Hematopoietic multipotent progenitor cell (in vitro differentiated cells): Measurements from ENCODE around the gene CAPN11. TPM values are rescaled to one million over a fixed set of nuclear protein-coding genes. Genes with fewer than 3 reads are reported as not detected.

Experiments used
- DNase-seq, 3 donors: peaks; one replicate each; pipeline ENCODE4 v3.0.0-alpha.2; 2011 to 2015; ENCODE audit warnings: low read depth in 2 of 3, low spot score in 2 of 3
- total RNA-seq: library from RNA; depleted of rRNA; stranded (reverse); fragments of >200 nt; gene quantifications from one replicate; pipeline ENCODE4 v1.2.3, GENCODE V29; 2012

The CAPN11 gene
- total RNA-seq, result 7.3 TPM

- DNase-seq, result no peak
Measured at GRCh38 chr6:44158770-44159228, at the start of gene CAPN11. TSS of gene CAPN11 (plus strand) at chr6:44158820. CDS start at chr6:44158849, 29 bp downstream.

- DNase-seq, result no peak
Measured at GRCh38 chr6:44109212-44109611, 49.4 kb upstream of the CAPN11 start.

DNA sequence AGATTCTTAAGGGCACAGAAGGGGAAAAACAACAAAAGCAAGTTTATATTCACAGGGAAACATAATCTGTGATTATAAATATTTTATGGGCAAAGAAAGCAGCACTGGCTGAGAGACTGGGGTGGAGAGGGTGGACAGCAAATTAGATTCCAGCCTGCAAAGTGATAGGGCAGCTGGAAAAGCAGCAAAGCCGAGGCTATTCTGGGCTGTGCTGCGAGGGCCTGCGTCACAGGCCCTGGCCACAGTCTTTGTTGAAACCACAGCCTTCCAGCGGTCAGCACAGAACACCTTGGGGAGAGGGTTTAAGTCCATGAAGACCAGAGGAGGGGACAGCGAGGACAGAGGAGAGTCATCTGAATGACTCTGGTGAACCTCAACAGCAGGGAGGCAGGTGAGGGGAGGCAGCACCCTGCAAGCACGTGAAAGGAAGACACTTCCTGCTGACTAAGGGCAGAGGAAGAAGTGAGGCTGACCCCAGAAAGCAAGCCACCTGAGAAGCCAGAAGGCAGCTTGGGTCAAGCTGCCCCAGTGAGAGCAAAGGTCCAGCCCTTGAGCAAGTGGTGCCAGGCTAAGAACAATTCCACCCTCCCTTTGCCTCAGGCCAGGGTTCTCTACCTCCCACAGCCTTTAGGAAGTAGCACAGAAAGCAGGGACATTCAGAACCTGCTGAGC lies 48.5 kb upstream of the CAPN11 start:
- no peak for DNase-seq

DNA sequence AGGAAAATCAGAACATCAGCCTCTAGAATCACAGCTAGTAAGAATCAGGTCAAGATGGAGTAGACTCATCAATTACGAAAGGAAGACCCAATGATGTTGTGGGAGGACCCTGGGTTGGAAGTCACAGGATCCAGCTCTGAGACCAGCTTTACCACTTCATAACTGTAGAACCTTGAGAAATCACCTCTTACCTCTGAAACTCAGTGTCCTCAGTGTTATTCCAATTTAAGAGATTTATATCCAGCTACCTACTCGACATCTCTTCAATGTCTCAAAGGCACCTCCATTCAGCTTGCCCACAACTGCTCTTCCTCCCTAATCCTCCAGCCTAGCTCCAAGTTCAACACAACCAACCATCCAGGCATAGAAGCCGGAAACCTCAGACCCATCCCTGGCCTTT lies 47.7 kb upstream of the CAPN11 start:
- no peak for DNase-seq

- DNase-seq, result no peak
Measured at GRCh38 chr6:44111434-44112417, 46.9 kb upstream of the CAPN11 start.

GRCh38 chr6:44113414-44113813 lies 45.2 kb upstream of the CAPN11 start:
- no peak for DNase-seq

DNA sequence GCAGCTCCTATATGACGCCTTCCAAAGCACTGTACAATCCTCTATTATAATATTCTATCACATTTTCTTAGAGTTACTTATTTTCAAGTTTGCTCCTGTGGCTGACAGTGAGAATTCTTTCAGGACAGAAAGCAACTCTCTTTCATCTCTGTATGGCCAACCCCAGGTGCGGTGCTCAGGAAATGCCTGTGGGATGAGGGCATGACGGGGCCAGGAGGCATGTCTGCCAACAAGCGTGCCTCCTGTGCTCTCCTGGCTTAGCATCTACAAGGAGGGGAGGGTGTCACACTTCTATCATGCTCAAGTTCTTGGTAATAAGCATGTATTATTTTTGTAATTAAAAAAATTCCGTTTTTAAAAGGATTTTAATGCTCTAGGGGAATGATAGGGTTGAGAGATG lies 42.8 kb upstream of the CAPN11 start:
- DNase-seq, result no peak

DNA sequence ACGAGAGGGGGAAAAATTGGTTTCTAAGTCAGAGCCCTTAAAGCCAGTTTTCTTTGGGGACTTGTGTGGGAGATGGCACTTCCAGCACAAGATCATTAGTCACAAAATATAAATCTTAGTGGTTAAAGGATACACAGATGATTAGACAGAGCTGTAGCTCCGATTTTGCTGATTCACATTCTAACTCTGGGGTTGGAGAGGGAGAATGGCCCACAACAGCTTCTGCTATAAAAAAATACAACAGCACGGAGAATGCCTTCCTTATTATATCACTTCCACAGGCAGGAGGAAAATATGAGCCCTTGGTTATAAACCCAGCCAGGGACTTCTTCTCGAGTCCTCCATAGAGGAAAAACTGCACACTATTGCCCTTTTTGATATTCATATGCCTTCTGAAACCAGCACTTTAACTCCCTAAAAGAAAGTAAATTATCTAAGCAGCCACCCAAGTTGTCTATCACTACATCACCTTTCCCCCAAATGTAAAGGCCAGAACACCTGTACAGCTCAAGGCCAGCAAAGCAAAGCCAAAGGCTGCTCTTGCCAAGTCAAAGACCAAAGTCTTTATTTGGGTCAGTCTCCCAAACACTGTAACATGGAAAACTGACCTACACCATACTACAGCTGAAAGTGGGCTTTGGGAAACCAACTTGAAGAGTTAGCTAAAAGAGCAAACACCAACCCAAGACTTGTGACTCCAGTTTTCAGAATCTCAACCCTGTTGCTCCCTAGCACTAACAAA lies 41.8 kb upstream of the CAPN11 start:
- no peak for DNase-seq

- DNase-seq, result no peak
Measured at GRCh38 chr6:44117397-44118128, 41.1 kb upstream of the CAPN11 start.

GRCh38 chr6:44119704-44120262 lies 38.8 kb upstream of the CAPN11 start:
- DNase-seq, result no peak

DNA sequence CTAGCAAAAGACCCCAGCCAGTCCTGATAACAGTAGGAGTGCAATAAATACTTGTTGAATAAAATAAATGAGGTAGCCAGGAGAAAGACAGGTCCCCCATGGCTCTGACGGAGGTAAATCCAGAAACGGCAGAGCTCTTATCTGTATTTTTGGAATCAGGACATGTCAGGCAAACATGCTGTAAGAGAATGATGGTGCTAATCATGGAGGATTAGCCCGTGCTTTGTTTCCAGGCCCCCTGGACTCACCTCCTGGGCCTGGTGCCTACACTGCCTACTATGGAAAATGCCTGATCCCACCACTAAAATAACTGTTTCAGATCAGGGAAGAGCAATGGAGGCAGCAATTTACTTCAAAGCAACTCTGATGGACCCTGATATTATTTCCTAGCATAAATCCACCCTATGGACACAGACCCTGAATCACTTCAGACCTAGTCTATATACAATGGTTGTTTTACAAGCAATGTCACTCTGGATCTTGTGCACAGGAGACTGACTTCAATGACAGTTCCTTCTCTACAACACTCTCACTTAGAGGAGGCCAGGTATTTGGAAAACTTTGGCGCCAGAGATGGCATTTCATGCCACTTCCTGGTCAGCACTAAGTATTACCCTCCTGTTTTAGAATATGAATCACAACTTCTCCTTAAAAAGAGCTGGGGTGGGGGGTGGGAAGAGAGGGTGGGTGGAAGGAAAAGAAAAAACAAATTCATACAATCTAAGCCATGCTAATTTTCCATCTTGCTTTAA lies 37.8 kb upstream of the CAPN11 start:
- DNase-seq, result no peak

DNA sequence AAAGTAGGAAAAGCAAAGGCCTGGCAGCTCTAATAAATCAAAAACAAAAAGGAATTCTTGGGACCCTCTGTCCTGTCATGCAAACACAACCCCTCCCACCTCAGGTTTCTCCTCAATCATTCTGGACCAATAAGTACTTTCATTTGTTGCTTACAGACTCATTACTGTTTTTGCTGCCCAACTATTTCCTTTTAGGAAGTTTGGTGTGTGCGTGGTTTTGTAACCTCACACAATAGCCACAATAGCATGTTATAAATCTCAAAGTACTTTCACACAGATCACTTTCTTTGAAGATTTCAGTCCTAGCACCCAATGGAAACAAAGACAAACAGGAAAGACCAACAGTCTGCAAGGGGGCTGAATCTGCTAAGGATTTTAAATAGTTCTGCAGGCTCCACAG lies 35.8 kb upstream of the CAPN11 start:
- DNase-seq, result peak in 2 of 3 donors; percentile 40 to 58

- no peak for DNase-seq
Measured at GRCh38 chr6:44123544-44123943, 35.1 kb upstream of the CAPN11 start.

- peak; percentile 40 to 67 (median 53) for DNase-seq
Measured at GRCh38 chr6:44126320-44127149, 32.1 kb upstream of the CAPN11 start.

DNA sequence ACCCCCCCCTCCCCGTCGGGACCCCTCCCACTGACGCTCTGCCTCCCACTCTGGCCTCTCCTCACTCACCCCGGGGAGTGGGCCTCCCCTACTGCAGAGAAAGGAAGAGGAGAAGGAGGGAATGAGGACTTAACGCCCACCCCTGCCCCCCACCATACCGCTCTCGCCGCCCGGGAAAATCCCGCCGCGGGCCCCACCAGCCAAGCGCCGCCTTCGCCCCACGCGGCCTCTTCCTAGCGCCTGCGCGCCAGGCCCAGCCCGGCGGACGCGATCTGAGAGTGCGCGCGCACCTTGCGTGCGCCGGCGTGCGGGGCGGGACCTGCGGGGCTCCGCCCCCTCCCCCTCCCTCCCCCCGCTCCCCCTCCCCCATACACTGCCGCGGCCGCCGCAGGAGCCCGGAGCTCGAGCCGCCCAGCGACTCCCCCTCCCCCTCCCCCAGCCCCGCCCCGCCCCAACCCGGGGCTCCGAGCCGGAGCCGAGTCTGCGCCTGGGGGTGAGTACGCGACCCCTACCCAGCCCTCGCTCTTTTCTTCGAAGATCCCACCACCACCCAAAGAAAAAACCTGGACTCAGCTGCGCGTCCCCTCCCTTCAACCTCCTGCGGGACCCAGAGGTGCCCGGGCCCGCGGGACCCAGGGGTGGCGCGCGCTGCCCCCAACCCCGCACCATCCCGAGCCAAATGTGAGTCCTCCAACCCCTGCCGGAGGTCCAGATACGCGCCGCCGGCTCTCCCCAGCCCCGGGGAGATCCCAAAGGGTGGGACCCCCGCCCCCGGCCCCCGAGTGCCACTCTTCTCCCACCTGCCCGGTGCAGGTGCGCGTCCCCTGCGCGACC lies 31.2 kb upstream of the CAPN11 start, which contains the start of the genes MRPL14 and TMEM63B:
TSS of gene MRPL14 (minus strand) at position 267 of the 834 bp plus-strand sequence. CDS start 10,841 bp downstream, outside the sequence.
TSS of gene TMEM63B (plus strand) at position 369 of the 834 bp plus-strand sequence. CDS start 7,031 bp downstream, outside the sequence.
- peak; percentile 85 to 90 (median 87) for DNase-seq

DNA sequence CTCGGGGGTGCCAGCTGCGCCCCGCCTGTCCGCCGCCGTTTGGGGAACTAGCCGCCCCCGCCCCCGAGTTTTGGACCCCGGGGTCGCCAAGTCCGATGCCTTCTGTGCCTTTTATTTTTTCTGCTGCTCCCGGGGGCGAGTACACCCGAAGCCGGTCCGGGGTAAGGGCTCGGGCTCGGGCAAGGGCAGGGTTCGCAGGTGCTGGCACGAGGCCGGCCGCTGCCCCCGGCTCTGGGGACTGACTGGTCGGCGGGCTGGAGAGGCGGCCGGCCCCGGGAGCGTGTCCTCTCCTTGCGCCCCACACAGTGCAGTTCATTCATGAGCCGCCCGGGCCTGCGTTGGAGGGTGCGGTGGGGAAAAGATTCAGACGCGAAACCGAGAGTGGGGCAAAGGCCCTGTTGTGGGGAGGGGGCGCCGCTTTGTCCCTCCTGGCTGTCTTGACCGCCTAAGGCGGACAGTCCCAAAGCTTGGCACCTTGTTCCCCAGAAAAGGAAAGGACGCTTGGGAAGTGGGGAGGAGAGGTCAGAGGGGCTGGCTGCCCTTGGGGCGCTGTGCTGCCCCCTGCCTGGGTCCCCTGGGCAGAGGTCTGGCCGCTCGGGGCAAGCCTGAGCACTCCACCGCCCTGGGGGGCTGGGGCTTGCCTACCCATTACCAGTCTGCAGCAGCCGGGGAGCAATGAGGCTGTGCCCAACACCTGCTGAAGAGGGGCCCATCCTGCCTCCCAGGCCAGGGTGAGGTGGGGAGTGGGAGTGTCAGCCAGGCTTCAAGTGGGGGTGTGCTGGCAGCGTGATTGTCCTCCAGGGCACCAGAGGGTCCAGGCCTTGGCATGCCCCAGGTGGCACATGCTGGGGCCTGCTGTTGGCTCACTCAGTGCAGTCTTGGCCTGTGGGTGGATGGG lies 30.4 kb upstream of the CAPN11 start:
- DNase-seq, result peak in 2 of 3 donors; percentile 10 to 32
